ENCODE measurements around the gene SLC30A9.

GRCh38 chr4:42112846-42113245 lies 122.5 kb downstream of the SLC30A9 start:
- TF ChIP-seq CTCF (conservative IDR thresholded peaks at IDR 0.05), result no peak
- no peak for TF ChIP-seq ZFX (IDR thresholded peaks at IDR 0.05)

All from C4-2B (cell line).